HG02884 (cell line): ENCODE data around the gene SOX8.

Source experiments
- ATAC-seq: cut with Tn5 transposase; IDR thresholded peaks from one replicate; pipeline ENCODE4 v1.9.1; 2021; ENCODE audit warnings: mild to moderate bottlenecking, moderate library complexity; ENCODE audit not compliant: unreplicated experiment

The SOX8 gene

DNA sequence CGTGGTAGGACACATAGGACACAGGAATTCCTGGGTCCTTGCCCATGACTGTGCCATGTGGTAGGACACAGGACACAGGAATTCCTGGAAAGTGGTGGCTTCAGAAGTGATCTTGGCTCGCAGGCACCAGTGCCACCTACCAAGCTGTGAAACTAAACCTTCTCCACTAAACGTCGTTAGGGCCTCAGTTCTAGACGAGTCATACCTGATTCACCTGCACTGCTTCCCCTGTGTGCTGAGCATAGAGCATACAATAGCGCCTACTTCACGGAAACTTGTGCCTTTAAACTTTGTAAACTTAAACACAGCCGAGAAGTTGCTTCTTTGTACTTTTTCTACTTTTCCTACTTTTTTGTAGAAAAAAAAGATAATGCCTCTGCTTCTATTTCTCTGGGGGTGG is 4.8 kb downstream of the SOX8 start:
- no peak for ATAC-seq

DNA sequence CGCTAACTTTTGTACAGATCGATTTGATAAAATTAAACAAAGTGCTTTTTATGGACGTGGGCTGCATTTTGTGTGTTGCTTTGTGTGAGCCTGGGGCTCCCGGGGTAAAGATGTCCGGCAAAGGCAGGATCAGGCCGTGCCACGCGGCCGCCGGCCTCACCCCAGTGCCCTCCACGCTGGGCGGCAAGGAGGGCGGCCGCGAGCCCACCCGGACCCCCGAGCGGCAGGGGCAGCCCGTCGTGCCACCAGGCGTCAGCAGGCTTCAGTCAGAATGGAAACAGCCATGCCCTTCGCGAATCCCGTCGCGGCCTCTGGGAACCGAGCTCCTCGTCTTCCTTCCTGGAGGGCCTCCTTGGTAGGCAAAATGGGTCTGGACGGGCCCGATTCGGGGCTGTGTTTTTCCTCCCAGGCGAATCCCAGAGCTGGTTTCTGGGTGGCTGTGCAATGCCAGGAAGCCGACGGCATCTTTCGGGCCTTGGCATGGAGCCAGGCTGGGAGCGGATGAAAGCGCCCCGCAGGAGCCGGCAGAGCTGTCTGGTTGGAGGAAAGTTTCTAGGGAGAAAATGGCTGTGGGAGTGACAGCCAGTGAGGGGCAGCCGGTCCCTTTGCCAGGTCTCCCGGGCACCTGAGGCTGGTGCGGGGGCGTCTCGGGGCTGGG is 5.5 kb downstream of the SOX8 start:
- ATAC-seq: no peak

DNA sequence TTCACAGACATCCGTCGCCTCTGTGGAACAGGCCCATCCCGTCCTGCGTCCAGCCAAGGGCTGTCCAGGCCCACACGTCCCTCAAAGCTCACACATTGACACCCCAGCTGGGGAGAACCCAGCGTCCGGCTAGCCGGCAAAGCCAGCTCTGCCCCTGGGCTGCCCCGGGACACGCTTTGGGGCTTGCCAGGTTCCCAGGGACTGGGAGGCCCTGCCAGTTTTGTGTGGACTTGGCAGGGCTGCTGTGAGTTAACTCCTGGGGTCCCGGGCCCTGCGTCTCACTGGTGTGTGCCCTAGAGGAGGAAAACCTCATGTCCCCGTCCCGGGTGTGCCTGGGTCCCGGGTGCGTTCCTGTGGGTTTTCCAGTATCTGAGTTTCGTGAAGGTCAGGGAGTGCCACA is 6.3 kb downstream of the SOX8 start:
- ATAC-seq: no peak

DNA sequence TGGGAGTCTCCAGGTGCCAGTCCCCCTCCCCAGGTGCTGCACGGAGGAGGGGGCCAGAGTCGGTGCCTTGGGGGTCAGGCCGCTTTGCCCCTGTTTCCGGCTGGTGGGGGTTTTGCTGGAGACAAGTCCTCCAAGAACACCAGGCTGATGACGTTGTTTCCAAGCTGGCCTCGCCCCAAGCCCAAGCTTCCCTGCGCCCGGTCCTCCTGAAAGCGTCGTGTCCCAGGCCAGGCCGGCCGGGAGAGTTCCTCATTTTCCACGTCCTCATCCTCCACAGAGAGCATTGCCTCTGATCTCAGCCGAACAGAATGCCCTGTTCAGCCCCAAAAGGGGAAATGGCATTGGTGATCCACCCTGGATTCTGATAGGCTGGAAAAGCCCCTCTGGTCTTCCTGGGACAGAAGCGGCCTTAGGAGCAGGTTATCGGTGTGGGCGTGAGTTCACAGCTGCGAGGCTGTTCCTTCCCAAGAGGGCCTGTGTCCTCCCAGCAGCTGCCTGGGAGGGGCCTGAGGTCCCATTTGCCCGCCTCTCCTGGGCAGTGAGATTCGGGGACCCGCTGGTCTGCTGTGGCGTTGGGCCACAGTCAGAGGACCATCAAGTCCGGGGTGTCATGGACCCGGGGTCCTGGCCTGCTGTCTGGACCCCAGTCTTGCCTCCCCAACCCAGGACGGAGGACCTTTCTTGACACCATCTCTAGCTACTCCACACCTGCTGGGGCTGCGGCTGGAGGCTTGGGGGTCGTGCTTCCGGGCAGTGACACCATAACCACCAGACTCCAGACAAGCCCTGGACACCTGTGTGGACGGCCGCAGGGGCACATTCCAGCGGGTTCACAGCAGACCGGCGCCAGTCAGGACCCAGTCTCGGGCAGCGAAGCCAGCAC is 7.1 kb downstream of the SOX8 start:
- ATAC-seq: no peak

DNA sequence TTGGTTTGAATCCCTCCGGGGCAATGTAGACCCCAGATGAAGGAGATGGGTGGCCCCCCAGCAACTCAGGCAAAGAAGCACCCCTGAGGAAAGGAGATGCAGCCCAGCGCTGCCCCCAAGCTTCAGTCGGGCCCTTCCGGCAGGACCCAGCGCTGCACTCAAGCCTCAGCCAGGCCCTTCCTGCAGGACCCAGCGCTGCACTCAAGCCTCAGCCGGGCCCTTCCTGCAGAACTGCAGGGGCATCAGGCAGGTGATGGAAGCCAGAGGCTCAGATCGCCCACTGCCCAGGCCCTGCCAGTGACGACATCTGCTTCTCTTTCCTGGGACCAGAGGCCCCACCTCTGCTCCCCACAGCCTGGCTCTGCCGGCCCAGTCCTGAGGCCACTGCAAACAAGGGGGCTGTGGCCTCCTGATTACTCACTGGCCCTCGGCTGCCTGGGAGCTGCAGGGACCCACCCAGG is 7.8 kb downstream of the SOX8 start:
- ATAC-seq: no peak

DNA sequence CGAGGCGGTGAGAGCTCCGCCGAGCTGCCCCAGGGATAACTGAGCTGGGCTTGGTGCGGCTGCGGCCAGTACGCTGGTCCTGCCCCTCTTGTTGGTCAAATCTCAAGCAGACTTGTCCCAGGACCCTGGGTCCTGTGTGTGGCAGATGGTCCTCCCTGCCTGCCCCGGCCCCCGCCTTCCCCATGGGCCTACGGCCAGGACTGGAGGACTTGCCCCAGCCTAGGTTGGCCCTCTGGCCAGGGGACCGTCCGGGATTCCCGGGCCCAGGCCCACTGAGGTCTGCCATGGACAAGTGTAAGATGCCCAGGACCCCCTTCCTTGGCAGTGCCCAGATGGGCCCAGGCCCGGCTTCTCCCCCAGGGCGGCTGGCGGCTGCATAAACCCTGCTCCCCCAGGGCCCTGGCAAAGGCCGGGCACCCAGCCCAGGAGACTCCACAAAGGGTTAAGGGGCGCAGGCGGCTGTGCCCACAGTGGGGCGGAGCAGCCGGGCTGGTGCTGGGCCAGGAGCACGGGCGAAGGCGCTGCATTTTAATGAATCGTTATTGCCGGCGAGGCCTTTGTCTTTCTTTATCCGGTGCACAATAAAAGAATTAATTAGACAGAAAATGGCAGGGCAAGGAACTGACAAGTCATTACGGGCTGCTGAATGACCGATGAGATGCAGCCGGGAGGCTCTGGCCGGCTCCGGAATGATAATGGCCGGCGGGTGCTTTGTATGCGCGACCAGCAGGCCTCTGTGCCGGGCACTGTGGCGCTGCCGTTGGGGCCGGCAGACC is 9.1 kb downstream of the SOX8 start:
- ATAC-seq: no peak

DNA sequence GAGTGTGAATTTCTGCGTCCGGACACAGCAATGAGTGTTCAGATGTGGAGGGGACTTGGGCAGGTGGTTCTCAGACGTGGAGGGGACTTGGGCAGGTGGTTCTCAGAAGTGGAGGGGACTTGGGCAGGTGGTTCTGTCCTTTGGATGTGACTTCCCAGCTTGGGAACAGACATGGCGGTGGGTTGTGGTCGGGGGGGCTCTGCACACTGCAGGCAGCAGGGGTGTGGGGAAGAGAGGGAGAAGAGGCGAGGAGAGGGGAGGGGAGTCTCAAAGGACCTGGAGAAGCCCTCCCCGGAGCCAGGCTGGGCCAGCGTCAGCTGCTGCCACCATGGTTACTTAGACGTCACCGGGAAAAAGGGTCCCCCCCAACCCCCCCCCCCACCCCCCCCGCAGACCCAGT is 9.8 kb downstream of the SOX8 start:
- ATAC-seq: no peak

DNA sequence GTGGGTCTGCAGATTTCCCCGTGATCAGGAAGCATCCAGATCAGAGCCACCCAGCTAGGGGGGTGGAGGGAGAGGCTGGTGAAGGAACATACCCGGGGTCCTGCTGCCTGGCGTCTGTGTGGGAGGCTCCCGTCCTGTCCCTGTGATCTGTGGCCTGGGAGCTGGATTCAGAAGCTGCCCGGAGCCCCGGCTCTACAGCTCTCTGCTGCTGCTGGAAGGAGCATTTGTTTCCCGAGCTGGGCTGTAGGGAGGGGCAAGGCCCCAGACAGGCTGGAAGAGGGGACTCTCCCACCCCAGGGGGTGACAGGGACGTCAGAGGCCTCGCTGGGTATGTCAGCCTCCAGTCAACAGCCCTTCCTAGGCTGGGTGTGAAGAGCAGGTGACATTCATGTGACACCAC is 10.2 kb downstream of the SOX8 start:
- ATAC-seq: no peak

DNA sequence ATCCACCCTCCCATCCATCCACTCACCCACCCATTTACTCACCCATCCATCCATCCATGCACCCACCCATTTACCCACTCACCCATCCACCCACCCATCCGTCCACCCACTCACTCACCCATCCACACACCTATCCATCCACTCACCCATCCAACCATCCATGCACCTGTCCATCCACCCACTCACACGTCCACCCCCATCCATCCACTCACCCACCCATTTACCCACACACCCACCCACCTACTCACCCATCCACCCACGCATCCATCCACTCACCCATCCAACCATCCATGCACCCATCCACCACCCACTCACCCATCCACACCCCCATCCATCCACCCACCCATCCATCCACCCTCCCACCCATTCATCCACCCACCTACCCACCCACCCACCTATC is 12.2 kb downstream of the SOX8 start:
- no peak for ATAC-seq

DNA sequence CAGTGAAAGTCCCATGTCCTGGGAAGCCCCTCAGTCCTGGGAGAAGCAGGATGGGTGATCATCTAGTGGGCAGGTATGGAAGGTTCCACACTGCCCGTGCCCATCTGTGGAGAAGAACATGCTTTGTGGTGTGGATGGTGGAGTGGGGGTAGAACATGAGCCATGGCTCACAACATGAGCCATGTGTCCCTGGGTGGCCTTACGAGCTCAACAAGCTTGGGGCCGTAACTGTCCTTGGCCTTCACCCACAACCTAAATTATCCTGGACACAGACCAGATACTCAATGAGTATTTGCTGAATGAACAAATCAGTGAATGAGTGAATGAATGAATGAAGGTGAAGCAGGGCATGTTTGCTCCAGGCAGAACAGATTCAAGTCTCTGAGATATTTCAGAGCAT is 13.5 kb downstream of the SOX8 start:
- ATAC-seq: no peak

DNA sequence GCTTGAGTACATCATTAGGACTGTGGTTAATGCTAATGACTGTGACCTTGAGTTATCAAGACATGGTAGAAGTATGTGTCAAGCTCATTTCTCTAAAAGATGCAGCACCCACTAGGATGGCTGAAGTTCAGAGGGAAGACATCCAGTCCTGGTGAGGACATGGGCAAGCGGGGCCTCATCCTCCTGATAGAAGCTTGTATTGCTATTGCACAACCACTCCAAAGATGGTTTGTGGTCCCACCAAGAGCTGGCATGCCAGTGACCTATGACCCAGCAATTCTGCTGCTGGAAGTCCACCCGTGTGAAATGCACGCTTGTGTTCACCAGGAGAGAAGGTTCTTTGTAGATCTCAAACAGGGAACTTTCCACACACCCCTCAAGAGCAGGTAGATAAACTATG is 14.2 kb downstream of the SOX8 start:
- no peak for ATAC-seq

DNA sequence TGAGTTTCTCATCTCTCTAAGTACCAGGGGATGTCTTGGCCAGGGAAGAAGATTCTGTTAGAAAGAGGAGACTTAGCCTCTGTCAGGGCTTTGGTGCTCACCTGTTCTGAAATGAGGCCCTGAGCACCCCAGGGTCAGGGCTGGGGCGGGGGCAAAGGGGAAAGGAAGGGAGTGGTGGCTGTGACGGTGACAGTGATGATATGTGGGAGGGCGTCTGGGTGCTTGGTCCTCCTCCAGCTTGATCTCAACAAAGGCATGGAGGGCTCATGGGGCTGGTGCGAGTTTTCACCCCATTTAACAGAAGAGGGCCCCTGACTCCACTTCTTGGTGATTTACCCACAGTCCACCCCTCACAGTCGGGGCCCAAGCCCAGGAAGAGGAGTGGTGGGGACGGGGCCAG is 15.1 kb downstream of the SOX8 start:
- no peak for ATAC-seq

DNA sequence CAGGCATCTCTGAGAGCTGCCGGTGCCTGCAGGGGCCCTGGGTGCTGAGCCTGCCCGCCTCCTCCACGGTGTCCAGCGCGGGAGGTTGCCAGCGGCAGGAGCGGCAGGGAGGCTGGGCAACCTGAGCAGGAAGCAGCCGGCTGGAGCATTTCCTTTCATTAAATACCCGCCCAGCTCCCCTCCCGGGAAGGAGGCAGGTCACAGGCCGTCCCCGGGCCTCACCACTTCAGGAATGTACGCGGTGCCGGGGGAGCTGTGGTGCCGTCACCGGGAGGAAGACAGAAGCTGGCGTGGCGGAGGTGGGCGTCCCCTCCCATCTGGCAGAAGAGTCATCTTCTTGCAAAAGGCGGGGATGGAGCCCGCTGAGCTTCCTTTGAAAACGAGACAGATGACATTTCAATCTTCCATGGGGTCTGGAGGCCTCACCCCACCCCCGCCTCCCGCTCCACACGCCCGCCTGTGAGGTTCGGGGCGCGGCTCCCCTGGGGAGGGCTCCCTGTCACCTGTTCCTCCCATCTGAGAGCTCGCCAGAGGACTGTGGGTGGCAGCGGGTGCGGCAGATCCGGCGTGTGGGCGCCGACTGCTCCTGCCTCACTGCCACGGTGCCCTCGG is 16.0 kb downstream of the SOX8 start:
- no peak for ATAC-seq

DNA sequence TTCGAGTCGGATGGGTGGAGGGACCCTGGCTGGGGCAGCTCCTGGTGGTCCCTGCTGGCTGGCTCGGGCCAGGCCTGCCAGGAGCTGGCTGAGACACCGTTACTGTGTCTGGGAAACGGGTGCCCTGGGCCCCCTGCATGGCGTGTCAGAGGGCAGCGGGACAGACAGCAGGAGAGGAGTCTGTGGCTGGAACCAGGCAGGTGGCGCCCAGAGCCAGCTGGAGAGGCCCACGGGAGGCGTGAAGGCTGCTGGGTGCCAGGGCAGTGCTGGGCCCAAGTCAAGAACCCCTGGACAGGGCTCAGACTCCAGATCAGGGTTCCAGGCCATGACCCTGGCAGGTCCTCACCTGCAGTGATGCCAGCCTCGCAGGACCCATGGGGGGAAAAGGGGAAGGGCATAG is 16.6 kb downstream of the SOX8 start:
- ATAC-seq: no peak

DNA sequence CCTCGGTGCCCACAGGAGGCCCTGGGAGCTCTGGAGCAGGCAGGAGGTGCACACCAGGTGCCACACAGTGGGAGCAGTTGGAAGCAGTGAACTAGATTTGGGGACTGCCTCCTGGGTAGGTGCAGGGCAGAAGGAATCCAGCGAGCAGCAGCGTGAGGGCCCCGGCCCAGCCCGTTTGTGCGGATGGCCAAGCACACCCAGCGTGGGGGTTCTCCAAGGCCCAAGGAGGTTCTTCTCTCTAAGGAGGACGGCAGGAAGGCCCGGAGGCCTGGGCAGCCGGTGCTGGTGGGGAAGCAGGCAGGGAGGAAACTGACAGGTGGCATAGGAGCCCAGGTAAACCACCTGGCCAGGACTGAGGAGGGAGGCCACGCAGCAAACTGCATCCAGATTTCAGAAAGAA is 17.0 kb downstream of the SOX8 start:
- no peak for ATAC-seq

DNA sequence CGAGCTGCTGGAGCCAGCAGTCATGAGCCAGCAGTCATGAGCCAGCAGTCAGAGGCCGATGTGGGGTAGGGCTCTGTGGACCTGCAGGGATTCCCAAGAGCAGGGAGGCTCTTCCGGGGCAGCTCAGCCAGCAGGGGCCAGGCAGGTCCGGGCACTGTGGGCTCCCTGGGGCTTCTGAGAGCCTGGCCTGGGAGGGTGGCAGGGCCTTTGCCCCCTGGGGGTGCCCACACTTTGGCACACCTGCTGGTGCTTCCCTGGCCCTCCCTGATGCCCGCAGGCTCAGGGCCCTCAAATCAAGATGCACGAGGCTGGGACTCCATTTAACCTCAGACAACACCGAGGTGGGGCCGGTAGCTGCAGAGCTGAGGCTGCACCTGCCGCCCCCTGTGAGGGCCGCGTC is 18.1 kb downstream of the SOX8 start:
- no peak for ATAC-seq

DNA sequence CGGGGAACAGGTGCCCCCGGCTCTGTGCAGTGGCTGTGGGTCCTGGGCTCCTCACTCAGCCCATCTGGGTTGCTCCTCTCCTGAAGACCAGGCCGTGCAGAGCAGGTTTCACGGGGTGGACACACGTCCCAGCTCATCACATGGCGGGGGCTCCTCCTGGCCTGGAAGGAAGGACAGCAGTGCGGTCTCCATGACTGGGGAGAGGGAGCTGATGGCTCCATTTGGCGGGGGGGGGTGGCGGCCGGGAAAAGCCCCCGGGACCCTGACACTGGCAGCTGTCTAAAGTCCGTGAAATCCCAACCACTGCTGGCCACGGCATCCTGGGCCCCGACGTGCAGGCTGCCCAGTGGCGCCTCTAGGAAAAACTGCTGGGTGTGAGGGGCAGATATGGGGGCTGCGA is 19.0 kb downstream of the SOX8 start:
- no peak for ATAC-seq

DNA sequence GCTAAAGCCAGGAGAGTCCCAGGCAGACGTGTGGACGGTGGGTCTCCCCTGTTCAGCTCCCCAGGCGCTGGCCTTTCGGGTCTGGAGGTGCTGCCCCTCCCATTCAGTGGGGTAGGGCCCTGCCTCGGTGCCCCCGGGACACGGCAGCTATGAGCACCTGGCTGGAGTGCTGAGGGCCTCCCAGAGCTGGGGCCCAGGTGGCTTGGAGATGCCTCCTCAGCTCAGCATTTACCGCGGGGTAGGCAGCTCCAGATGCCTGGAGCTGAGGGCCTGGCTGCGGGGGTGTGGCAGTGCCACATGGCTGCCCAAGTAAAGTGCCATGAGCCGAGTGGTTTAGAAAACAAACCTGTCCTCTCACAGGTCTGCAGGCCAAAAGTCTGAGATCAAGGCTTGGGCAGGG is 19.5 kb downstream of the SOX8 start:
- no peak for ATAC-seq

DNA sequence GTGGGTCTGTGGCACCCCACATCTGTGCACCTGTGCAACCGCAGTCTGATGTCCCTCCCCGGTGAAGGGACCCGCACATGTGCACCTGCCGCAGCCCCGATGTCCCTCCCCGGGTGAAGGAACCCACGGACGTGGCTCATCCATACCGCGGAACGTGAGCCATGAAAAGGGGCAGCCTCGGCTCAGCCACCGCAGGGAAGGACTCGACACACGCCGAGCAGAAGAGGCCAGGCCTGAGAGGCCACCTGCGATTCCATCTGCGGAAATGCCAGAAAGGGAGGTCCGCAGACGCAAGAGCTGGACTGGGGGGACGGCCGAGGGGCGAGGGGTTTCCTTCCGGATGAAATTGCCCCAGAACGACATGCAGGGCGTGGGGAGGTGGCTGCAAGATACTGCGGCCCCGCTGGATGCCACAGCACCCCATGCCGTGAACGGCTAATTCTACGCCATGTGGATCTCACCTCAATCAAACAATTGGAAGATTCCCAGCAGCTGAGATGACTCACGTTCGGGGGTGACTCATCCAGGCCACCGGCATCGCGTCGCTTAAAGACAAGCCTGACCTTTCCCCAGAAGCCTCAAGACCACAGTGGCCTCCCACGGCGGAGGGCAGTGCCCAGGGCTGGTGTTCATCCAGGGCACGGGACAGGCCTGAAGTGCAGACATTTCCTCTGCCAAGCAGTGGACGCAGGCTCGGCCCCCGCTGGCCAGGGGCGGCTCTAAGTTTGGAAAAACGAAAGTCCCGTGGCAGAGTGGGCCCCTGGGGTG is 21.0 kb downstream of the SOX8 start:
- ATAC-seq: no peak
